HCT116 (cell line): ENCODE measurements around the gene SLC6A8. TPM values are rescaled to one million over a fixed set of nuclear protein-coding genes. Genes with fewer than 3 reads are reported as not detected.
"Not testable (repeated sequence)": the region's sequence is repeated elsewhere in the genome, so short reads cannot be mapped to it uniquely, and the experiment has no call there.

Source experiments
- ATAC-seq: fragments of 200-7000 bp; cut with Tn5 transposase; 2 replicates; pipeline ENCODE4 v1.9.1; 2020; ENCODE audit warnings: mild to moderate bottlenecking, moderate library complexity
- BruUV-seq: library from RNA; stranded (reverse); fragments of 400-500 nt; replicated peaks from 2 replicates; lab custom pipeline; 2021; lab: Mats Ljungman, UMichigan
- CTCF ChIA-PET: fragments of 300-600 bp; sonication (Branson Sonifier 250); formaldehyde crosslinking; loops from one replicate; lab custom pipeline; 2021; ENCODE audit warnings: antibody characterized with exemption; lab: Charles Lee
- POLR2A ChIA-PET: fragments of 300-600, 350-600 bp; sonication (Branson Sonifier 250); formaldehyde crosslinking; loops from one replicate; lab custom pipeline; 2021; ENCODE audit warnings: antibody characterized with exemption; lab: Charles Lee
- RAD21 ChIA-PET, 2 experiments: fragments of 300-600 bp; sonication (Branson Sonifier 250); formaldehyde crosslinking; loops; one replicate each; lab custom pipeline; 2023; ENCODE audit warnings: low total read pairs in 2 of 2; ENCODE audit not compliant: uncharacterized antibody in 2 of 2, unreplicated experiment in 2 of 2, low non-redundant PET in 1 of 2; lab: Charles Lee
- DNase-seq: peaks from one replicate; pipeline ENCODE4 v3.0.0-alpha.2; 2010; ENCODE audit warnings: low read depth, low spot score
- H2AFZ ChIP-seq: fragments of 200-600 bp; shearing (Covaris generic), sonication (generic); 2 replicates; pipeline ENCODE4 v1.6.1; 2017; ENCODE audit warnings: low read depth, mixed run types, mixed read lengths, antibody characterized with exemption, low read length; ENCODE audit not compliant: poor library complexity, severe bottlenecking
- H3K27ac ChIP-seq: 2 replicates; pipeline ENCODE4 v1.5.1; 2012; ENCODE audit warnings: low read depth, low read length
- H3K27me3 ChIP-seq: fragments of 200-600 bp; sonication (generic); 2 replicates; pipeline ENCODE4 v1.6.1; 2016; ENCODE audit warnings: mixed run types, low read length, mixed read lengths; ENCODE audit not compliant: insufficient read depth
- H3K36me3 ChIP-seq, 2 experiments: fragments of 200-500 bp in 1 of 2; fragments of 200-600 bp in 1 of 2; sonication (Bioruptor generic) in 1 of 2; sonication (generic) in 1 of 2; 2 replicates each; pipeline versions ENCODE4 v1.5.1 to v1.6.1; 2014 to 2016; ENCODE audit warnings: low read length in 2 of 2, inconsistent platforms in 1 of 2, mixed read lengths in 1 of 2, mixed run types in 1 of 2; ENCODE audit not compliant: insufficient read depth in 2 of 2, control insufficient read depth in 1 of 2
- H3K4me1 ChIP-seq, 2 experiments: fragments of 200-600 bp in 1 of 2; sonication (generic) in 1 of 2; 2 replicates each; pipeline versions ENCODE4 v1.5.1 to v1.6.1; 2012 to 2017; ENCODE audit warnings: low read length in 2 of 2, inconsistent platforms in 1 of 2, mild to moderate bottlenecking in 1 of 2, mixed read lengths in 1 of 2, mixed run types in 1 of 2, moderate library complexity in 1 of 2; ENCODE audit not compliant: insufficient read depth in 2 of 2, control insufficient read depth in 1 of 2
- H3K4me2 ChIP-seq: fragments of 200-600 bp; sonication (generic); 2 replicates; pipeline ENCODE4 v1.6.1; 2017; ENCODE audit warnings: mixed run types, low read length, mixed read lengths
- H3K4me3 ChIP-seq, 2 experiments: fragments of 200-600 bp in 1 of 2; sonication (generic) in 1 of 2; replicated peaks in 1 of 2; 2 replicates each; pipeline ENCODE4 v1.5.1; 2011 to 2016; ENCODE audit warnings: low read length in 2 of 2, control low read depth in 1 of 2, low read depth in 1 of 2, mild to moderate bottlenecking in 1 of 2, mixed read lengths in 1 of 2, mixed run types in 1 of 2
- H3K79me2 ChIP-seq: fragments of 200-600 bp; sonication (generic); 2 replicates; pipeline ENCODE4 v1.6.1; 2017; ENCODE audit warnings: mild to moderate bottlenecking, mixed run types, low read length, moderate library complexity, mixed read lengths; ENCODE audit not compliant: insufficient read depth
- H3K9ac ChIP-seq: fragments of 200-600 bp; sonication (generic); 2 replicates; pipeline ENCODE4 v1.6.1; 2016; ENCODE audit warnings: low read length, mixed read lengths
- H3K9me2 ChIP-seq: fragments of 200-600 bp; sonication (generic), shearing (Covaris generic); 2 replicates; pipeline ENCODE4 v1.6.1; 2017; ENCODE audit warnings: mixed run types, mild to moderate bottlenecking, moderate library complexity; ENCODE audit not compliant: insufficient read depth
- H3K9me3 ChIP-seq, 2 experiments: fragments of 200-500 bp in 1 of 2; fragments of 200-600 bp in 1 of 2; sonication (Bioruptor generic) in 1 of 2; sonication (generic) in 1 of 2; 2 replicates each; pipeline ENCODE4 v1.6.1; 2014 to 2017; ENCODE audit warnings: low read length in 2 of 2, mixed read lengths in 2 of 2, inconsistent platforms in 1 of 2, low read depth in 1 of 2, mild to moderate bottlenecking in 1 of 2, mixed run types in 1 of 2, moderate library complexity in 1 of 2; ENCODE audit not compliant: control insufficient read depth in 1 of 2, insufficient read depth in 1 of 2
- H4K20me1 ChIP-seq: fragments of 200-600 bp; sonication (generic), shearing (Covaris generic); 2 replicates; pipeline ENCODE4 v1.6.1; 2017; ENCODE audit warnings: mixed run types, mild to moderate bottlenecking, moderate library complexity; ENCODE audit not compliant: insufficient read depth
- ATF3 ChIP-seq: IDR thresholded peaks from 2 replicates; pipeline ENCODE4 v1.6.1; 2012
- EZH2 ChIP-seq: fragments of 200-600 bp; sonication (generic); IDR thresholded peaks from 2 replicates; pipeline ENCODE4 v1.6.1; 2017; ENCODE audit warnings: antibody characterized with exemption, mixed run types
- EZH2phosphoT487 ChIP-seq: fragments of 200-600 bp; IDR thresholded peaks from 2 replicates; pipeline ENCODE4 v1.6.1; 2018; ENCODE audit warnings: antibody characterized with exemption, borderline replicate concordance
- JUND ChIP-seq: IDR thresholded peaks from 2 replicates; pipeline ENCODE4 v1.6.1; 2012
- MAX ChIP-seq: IDR thresholded peaks from 2 replicates; pipeline ENCODE4 v1.6.1; 2012
- POLR2AphosphoS5 ChIP-seq: IDR thresholded peaks from 2 replicates; pipeline ENCODE4 v1.6.1; 2011; ENCODE audit warnings: mild to moderate bottlenecking, low read depth, low read length, moderate library complexity
- SIN3A ChIP-seq: IDR thresholded peaks from 2 replicates; pipeline ENCODE4 v1.6.1; 2012; ENCODE audit warnings: low read depth
- TCF7L2 ChIP-seq: IDR thresholded peaks from 2 replicates; pipeline ENCODE4 v1.7.0; 2011; ENCODE audit warnings: borderline replicate concordance, inconsistent platforms; ENCODE audit not compliant: insufficient read depth, insufficient read length; ENCODE audit errors: extremely low read depth
- YY1 ChIP-seq: IDR thresholded peaks from 2 replicates; pipeline ENCODE4 v1.6.1; 2011; ENCODE audit warnings: low read length, low read depth, moderate library complexity, mild to moderate bottlenecking; ENCODE audit not compliant: insufficient replicate concordance; ENCODE audit errors: extremely low read depth
- ZFX ChIP-seq: fragments of 450-650 bp; IDR thresholded peaks from 2 replicates; pipeline ENCODE4 v1.6.1; 2017
- ZNF274 ChIP-seq: fragments of 200-500 bp; sonication (Bioruptor generic); IDR thresholded peaks from 2 replicates; pipeline ENCODE4 v1.6.1; 2014; ENCODE audit warnings: mild to moderate bottlenecking, low read depth, low read length, inconsistent platforms
- intact Hi-C: fragments of 100-400 bp; cut with micrococcal nuclease; formaldehyde crosslinking; loops from 2 replicates; pipeline ENCODE4 v1.10.0; 2022
- total RNA-seq: library from RNA; stranded (reverse); gene quantifications from one replicate; pipeline ENCODE4 v1.2.1, GENCODE V29; 2021; ENCODE audit not compliant: unreplicated experiment

SLC6A8 gene
- total RNA-seq, 1 experiment from 2014 or later: 101 TPM

- H3K4me2 ChIP-seq, CTCF ChIA-PET, intact Hi-C loops, H3K9me3 ChIP-seq, H3K27me3 ChIP-seq, H3K9ac ChIP-seq, H2AFZ ChIP-seq, DNase-seq, H3K79me2 ChIP-seq, H3K9me2 ChIP-seq, H4K20me1 ChIP-seq, POLR2A ChIA-PET, H3K4me3 ChIP-seq, H3K27ac ChIP-seq, RAD21 ChIA-PET, ATAC-seq, BruUV-seq, H3K36me3 ChIP-seq, H3K4me1 ChIP-seq: not testable (repeated sequence)
Observed at GRCh38 chrX:153696986-153697722, 9.4 kb downstream of the SLC6A8 start.

GRCh38 chrX:153697924-153698865 is 10.5 kb downstream of the SLC6A8 start:
- RAD21 ChIA-PET: no interaction called here
- Histone ChIP-seq H3K4me1 (no peaks in the 10 kb centered on the region), H3K36me3 (no peaks in the 10 kb centered on the region), H2AFZ (no peak overlapping the region), H3K4me2 (no peak overlapping the region)
- ATAC-seq: no peak
- BruUV-seq: no TSS peak
- TF ChIP-seq EZH2phosphoT487 (no peak), SIN3A (no peak), POLR2AphosphoS5 (no peak; the same call in 1 of the 2 replicates), ZFX (no peak), EZH2 (no peak), JUND (no peak), MAX (no peak), YY1 (no peak), TCF7L2 (no peak), ZNF274 (no peak), ATF3 (no peak)
- TF ChIP-seq, all 23 proteins: peak for 0
- H3K79me2 ChIP-seq: no peaks in the 10 kb centered on the region
- no peak for DNase-seq
- no peaks in the 10 kb centered on the region for H3K9me2 ChIP-seq
- intact Hi-C loops: no loop called here
- no peaks in the 10 kb centered on the region for H4K20me1 ChIP-seq
- H3K9me3 ChIP-seq: no peaks in the 10 kb centered on the region
- H3K27me3 ChIP-seq: no peaks in the 10 kb centered on the region
- no peak overlapping the region for H3K4me3 ChIP-seq
- ChIA-PET CTCF (no interaction called here), POLR2A (no interaction called here)
- H3K9ac ChIP-seq: no peak overlapping the region
- no peak overlapping the region for H3K27ac ChIP-seq

GRCh38 chrX:153699210-153699783 is 11.6 kb downstream of the SLC6A8 start:
- H3K9me2 ChIP-seq, CTCF ChIA-PET, BruUV-seq, DNase-seq, H3K4me2 ChIP-seq, H3K36me3 ChIP-seq, H3K27ac ChIP-seq, H3K9me3 ChIP-seq, H3K4me3 ChIP-seq, POLR2A ChIA-PET, H3K27me3 ChIP-seq, RAD21 ChIA-PET, H3K4me1 ChIP-seq, H3K9ac ChIP-seq, H2AFZ ChIP-seq, H4K20me1 ChIP-seq, ATAC-seq, intact Hi-C loops, H3K79me2 ChIP-seq: not testable (repeated sequence)
